Measurements from ENCODE around the gene FKBP1A. TPM values are rescaled to one million over a fixed set of nuclear protein-coding genes. Genes with fewer than 3 reads are reported as not detected.

FKBP1A gene
- total RNA-seq, 1 donor from 2014 or later: 124 TPM

DNA sequence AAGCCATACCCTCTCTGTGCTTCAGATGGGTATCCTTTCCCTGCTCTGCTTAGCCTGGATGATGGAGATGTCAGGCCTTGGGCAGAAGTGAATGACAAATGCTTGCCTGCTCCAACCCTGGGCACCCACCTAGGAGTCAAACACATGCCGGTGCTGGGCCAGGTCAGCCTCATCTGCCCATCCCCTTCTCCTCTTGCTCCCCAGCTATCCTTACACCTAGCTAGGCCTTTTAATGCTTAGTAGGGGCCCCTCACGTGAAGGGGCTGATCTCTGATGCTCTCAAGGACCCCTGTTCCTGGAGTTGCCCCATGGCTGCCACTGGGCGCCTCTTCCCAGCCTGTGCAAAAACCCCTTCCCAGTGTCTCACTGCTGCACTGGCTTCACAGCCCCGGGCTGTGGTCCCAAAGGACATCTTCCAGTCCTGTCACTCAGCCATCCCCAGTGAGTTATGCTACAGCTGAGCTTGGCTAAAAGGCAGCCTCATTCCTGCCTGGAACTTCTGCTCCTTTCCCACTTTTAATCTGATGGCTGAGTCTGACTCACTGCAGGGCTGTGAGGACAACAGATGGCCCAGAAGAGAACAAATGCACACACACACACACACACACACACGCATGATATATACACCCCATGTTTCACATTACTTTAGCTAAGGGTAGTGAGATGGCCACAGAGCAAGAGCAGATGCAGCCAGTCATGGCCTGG, 51.1 kb downstream of the FKBP1A start:
- H3K27me3 ChIP-seq (ENCODE audit: low read depth): no peaks in the 10 kb centered on the region
- H3K4me3 ChIP-seq: no peak overlapping the region
- no peaks in the 10 kb centered on the region for H3K9me3 ChIP-seq (replicated peaks)
- intact Hi-C loops (cut with micrococcal nuclease): no loop called here
- H3K27ac ChIP-seq (replicated peaks): no peak overlapping the region
- peaks cover 25% of the 10 kb centered on the region for H3K4me1 ChIP-seq
- TF ChIP-seq, protein P1, sequence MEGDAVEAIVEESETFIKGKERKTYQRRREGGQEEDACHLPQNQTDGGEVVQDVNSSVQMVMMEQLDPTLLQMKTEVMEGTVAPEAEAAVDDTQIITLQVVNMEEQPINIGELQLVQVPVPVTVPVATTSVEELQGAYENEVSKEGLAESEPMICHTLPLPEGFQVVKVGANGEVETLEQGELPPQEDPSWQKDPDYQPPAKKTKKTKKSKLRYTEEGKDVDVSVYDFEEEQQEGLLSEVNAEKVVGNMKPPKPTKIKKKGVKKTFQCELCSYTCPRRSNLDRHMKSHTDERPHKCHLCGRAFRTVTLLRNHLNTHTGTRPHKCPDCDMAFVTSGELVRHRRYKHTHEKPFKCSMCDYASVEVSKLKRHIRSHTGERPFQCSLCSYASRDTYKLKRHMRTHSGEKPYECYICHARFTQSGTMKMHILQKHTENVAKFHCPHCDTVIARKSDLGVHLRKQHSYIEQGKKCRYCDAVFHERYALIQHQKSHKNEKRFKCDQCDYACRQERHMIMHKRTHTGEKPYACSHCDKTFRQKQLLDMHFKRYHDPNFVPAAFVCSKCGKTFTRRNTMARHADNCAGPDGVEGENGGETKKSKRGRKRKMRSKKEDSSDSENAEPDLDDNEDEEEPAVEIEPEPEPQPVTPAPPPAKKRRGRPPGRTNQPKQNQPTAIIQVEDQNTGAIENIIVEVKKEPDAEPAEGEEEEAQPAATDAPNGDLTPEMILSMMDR (IDR thresholded peaks at IDR 0.05; ENCODE audit: borderline replicate concordance): no peak
- no peaks in the 10 kb centered on the region for H3K36me3 ChIP-seq
- DNase-seq: no peak

DNA sequence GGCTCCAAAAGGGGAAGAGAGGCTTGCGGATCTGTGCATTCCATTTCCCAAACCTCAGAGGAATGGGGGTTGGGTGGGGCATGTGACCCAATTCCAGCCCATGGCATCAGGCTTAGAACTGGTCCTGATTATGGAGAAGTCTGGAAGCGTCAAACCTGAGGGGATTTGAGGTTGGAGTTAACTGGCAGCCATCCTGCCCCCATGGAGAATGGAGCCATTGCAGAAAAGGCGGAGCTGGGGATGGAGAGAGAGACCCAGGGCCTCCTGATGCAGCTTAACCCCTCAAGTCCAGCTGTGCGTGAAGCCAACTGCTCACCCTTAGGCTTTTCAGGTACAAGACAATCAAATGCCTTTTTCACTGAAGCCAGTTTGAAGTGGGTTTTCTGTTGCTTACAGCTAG, 54.1 kb downstream of the FKBP1A start:
- H3K9me3 ChIP-seq (replicated peaks): no peaks in the 10 kb centered on the region

DNA sequence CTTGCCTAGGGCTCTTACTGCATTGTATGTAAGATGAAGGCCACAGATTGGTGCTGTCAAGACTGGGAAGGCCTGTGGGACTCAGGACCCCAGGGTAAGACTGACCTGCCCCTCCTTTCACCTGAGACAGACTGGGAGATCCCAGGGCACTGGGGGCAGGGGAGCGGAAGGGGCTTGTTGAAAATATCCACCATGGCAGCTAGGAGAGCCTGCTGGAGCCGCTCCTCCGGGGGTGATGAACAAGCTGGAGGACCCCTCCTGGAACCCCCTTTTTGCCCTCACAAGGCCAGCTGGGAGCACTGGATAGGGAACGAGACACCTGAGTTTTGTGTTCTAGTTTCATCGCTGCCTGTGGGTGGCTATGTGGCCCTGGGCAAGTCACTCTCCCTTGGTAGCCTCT, 54.8 kb downstream of the FKBP1A start:
- intact Hi-C loops (cut with micrococcal nuclease): no loop called here
- H3K4me1 ChIP-seq: peaks cover 47% of the 10 kb centered on the region
- TF ChIP-seq, protein P1 (IDR thresholded peaks at IDR 0.05; ENCODE audit: borderline replicate concordance): no peak
- H3K9me3 ChIP-seq (replicated peaks): no peaks in the 10 kb centered on the region
- no peaks in the 10 kb centered on the region for H3K36me3 ChIP-seq
- H3K27me3 ChIP-seq (ENCODE audit: low read depth): no peaks in the 10 kb centered on the region
- no peak for DNase-seq
- H3K4me3 ChIP-seq: no peak overlapping the region
- peak overlapping the region; percentile 81 for H3K27ac ChIP-seq (replicated peaks)

More for the DNA sequence above, 54.1 kb downstream of the FKBP1A start:
- TF ChIP-seq, protein P1 (IDR thresholded peaks at IDR 0.05; ENCODE audit: borderline replicate concordance): no peak
- no peaks in the 10 kb centered on the region for H3K27me3 ChIP-seq (ENCODE audit: low read depth)
- H3K4me3 ChIP-seq: no peak overlapping the region
- H3K4me1 ChIP-seq: peaks cover 47% of the 10 kb centered on the region
- H3K36me3 ChIP-seq: no peaks in the 10 kb centered on the region
- H3K27ac ChIP-seq (replicated peaks): peak overlapping the region; percentile 81
- intact Hi-C loops (cut with micrococcal nuclease): no loop called here
- no peak for DNase-seq

DNA sequence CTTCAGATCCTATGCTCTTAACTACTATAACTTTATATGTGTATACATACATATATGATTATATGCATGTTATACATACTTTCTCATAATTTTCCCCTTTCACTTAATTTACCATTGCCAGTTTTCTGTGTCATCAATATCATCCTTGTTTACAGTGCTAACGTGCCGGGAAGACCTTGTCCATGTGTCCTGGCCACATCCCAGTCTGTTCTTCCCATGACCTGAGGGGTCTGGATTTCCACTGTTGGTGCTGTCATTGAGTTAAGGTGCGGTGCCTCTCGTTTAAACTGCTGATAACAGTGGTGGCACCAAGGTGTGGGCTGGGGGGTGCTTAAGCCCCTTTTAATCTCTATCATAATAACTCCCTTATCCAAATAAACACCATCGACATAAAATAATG, 55.4 kb downstream of the FKBP1A start:
- Histone ChIP-seq H3K27ac (replicated peaks) (peak overlapping the region; percentile 81), H3K36me3 (no peaks in the 10 kb centered on the region), H3K9me3 (replicated peaks) (no peaks in the 10 kb centered on the region), H3K4me3 (peak overlapping the region; percentile 20), H3K4me1 (peaks cover 47% of the 10 kb centered on the region), H3K27me3 (ENCODE audit: low read depth) (no peaks in the 10 kb centered on the region)
- no peak for DNase-seq
- TF ChIP-seq, protein P1 (IDR thresholded peaks at IDR 0.05; ENCODE audit: borderline replicate concordance): no peak
- intact Hi-C loops (cut with micrococcal nuclease): no loop called here

DNA sequence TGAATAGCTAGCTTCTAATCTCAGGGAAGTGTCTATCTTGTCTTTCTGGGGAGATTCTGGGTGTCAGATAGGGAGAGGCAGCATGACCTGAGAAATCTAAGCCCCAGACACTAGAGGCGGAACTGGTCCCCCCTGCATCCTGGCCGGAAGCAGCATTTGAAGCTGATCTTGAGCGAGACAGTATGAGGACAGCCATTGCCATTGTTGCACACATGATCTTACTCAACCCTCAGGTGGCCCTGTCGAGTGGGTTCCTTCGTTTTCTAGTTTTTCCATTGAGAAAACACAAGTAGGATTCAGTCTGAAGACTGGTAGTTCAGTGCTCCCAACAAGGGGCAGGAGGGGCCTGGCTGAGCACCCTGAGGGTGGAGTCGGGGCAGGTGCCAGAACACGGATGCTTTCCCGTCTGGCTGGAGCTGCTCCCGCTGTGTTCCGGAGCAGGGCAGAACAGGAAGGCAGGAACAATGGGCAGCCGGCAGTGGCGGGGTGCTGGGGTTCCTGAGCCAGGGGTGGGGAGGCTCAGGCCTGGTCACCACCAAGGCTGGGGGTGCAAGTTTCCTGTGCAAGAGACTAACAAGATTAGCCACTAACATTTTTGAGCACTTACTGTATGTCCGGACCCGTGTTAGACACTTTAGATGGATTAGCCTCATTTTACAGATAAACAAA, 56.0 kb downstream of the FKBP1A start:
- H3K9me3 ChIP-seq (replicated peaks): no peaks in the 10 kb centered on the region
- peak overlapping the region; percentile 20 for H3K4me3 ChIP-seq
- H3K27ac ChIP-seq (replicated peaks): peak overlapping the region; percentile 81
- DNase-seq: peak; percentile 84
- intact Hi-C loops (cut with micrococcal nuclease): no loop called here
- no peaks in the 10 kb centered on the region for H3K27me3 ChIP-seq (ENCODE audit: low read depth)
- no peaks in the 10 kb centered on the region for H3K36me3 ChIP-seq
- H3K4me1 ChIP-seq: peaks cover 52% of the 10 kb centered on the region
- TF ChIP-seq, protein P1 (IDR thresholded peaks at IDR 0.05; ENCODE audit: borderline replicate concordance): no peak

Measured in left ventricle myocardium inferior (tissue), 1 donor.